NK-92 (cell line): ENCODE results near the gene CETN1.

Experiments
- DNase-seq: peaks from one replicate; lab custom pipeline; 2025; ENCODE audit not compliant: unreplicated experiment; lab: John Stamatoyannopoulos, UW

Gene CETN1

DNA sequence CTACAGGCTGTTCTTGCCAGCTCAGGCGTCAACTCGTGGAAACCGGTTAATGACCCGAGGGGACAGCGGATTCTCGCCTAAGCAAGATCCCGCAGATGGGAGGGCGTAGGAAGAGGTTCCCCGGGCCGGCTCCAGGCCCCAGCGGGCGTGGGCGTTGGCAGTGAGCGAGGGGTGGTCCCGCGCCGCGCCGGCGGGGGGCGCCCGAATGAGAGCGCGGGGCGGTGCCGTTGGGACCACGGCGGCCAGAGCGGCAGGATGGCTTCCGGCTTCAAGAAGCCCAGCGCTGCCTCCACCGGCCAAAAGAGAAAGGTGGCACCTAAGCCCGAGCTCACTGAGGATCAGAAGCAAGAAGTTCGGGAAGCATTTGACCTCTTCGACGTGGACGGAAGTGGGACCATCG is at the start of gene CETN1:
TSS of gene CETN1 (plus strand) at position 227 of the 400 bp plus-strand sequence. CDS start at position 256, 29 bp downstream.
- DNase-seq = no peak

GRCh38 chr18:532018-532417 is 48.2 kb upstream of the CETN1 start:
- no peak for DNase-seq

- DNase-seq = no peak
These were observed 47.5 kb upstream of the CETN1 start for GRCh38 chr18:532632-533031.

GRCh38 chr18:533995-534601 is 46.1 kb upstream of the CETN1 start:
- DNase-seq = no peak

GRCh38 chr18:543447-544078 is 36.6 kb upstream of the CETN1 start:
- DNase-seq = no peak

DNA sequence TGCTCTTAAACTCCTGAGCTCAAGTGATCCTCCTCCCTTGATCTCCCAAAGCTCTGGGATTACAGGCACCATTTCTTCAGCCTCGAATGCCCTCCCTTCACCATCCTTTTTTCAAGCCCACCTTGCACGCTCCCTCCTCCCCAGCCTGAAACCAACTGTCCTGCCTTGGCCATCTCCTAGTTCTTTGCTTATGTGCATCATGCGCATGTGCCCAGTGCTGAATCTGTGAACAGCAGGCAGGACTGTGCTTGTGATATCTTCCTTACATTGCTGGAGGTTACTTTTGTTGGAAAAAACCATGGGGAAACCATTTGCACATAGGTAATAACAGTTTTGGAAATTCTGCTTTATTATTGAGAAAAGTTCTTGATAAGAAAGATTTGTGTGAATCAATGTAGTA is 30.2 kb upstream of the CETN1 start:
- no peak for DNase-seq

- no peak for DNase-seq
These were observed 28.6 kb upstream of the CETN1 start for GRCh38 chr18:551404-552061.

DNA sequence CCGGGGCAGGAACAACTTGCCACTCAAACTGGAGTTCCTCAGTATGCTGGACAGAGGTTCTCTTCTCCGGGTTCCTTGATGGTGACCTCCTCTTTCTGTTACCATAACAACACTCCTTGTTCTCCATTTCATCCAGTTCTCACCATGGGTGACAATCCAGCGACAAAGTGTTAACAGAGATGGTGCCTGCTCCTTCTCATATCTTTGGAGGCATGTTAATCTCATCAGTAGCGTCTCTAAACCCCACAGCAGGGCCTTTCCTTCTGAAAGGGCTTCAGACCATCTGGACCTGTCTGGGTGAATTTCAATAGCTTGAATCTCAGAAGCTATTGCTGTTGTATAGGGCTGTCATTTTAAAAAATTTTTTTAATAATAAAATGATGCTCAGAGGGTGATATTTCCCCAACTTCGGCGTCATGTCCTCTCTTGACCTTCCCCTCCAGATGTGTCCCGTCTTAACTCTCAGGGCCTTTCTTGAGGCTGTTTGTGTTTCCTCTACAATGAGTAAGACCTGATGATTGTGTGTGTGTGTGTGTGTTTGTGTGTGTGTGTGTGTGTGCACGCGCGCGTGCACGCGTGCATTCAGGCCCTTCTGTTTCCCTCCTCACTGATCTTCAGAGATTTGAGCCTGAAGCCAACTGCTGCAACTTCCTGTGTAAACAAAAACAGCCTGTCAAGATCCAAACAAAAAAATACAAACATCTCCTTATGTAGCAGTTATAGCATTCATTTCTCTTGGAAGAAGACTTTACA is 24.3 kb upstream of the CETN1 start:
- no peak for DNase-seq

DNA sequence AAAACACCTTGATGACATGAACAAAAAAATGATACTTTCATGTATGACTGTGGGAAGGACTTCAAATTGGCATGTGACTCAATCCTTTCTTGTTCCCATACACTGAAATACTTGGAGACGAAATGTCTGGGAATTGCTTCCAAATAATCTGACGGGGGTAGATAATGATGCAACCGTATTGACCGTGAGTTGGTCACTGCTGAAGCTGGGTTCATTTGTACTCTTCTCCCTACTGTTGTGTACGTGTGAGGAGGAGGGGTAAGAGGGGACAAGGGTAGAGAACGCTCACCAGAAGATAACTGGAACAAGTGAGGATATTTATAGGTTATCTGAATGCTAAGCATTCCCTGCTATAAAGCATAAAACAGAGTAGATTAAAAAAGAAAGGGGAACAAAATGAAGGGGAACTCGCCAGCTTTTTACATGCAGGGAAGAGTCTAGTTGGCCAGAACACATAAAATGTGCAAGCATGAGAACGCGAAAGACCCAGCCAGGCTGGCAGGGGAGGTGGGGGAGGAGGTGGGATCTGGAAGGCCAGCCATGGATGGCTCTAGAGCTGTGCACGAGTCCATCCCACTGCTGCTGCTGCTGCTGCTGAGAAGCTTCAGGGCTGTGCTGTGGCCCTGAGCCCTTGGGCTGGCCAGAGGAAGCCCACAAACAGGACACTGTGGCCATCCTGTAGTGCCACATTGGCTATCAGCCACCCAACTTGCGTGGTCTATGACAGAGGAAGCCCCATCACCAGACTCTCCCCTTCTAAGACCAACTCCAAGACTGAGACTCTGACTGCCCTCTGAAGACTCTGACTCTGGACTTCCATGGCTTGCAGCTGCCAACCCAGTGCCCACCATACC is 15.2 kb upstream of the CETN1 start:
- no peak for DNase-seq

- DNase-seq = no peak
These were observed 14.6 kb upstream of the CETN1 start for GRCh38 chr18:565562-566061.

GRCh38 chr18:567122-567521 is 13.1 kb upstream of the CETN1 start:
- no peak for DNase-seq

DNA sequence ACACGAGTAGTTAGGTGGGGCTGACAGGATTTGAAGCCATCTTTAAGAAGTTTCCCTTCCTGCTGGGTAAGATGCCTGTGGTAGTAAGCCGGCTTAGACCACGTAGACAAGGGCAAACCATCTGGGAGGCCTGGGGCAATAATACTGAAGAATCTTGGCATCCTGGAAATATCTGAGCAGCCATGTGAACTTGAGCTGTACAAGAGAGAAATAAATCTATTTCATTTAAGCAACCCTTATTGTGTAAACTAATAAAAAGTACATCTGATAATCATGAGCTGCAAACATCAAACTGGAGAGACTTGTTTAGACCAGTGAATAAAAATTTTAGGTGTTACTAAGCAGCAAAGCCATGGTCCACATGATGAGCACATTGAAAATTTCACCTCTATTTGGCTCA is 11.4 kb upstream of the CETN1 start:
- DNase-seq = no peak

DNA sequence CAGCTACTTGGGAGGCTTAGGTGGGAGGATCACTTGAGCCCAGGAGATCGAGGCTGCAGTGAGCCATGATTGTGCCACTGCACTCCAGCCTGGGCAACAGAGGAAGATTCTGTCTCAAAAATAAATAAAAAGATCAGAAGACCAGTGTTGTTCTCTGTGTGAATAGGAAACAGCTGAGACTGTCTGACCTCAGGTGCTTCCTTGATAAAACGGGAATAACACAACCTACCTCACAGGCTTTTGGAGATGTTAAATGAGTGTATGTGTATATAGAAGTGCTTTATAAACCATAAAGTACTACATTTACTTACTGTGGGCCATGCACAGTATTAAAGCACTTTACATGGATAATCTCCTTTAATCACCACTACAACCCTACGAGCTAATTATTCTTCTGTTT is 9.9 kb upstream of the CETN1 start:
- DNase-seq = no peak

DNA sequence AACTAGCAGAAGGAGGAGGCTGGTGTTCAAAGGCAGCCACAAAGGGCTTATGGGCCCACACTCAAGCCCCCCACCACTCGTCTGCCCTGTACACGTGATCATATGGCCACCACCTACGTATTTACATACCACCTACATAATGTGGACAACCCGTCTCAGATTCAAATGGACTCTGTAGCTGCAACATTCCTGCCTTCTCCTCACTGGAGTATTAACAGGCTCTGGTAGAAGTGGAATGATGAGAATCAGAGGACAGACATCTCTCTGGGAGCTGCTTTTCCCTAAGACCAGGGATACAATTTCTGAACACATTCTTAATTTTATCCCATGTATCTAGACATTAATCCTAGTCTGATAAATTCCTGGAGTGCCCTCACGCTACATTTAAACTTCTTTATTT is 9.5 kb upstream of the CETN1 start:
- DNase-seq = no peak

GRCh38 chr18:572091-572830 is 7.9 kb upstream of the CETN1 start:
- DNase-seq = no peak

GRCh38 chr18:572831-573289 is 7.3 kb upstream of the CETN1 start:
- DNase-seq = no peak

DNA sequence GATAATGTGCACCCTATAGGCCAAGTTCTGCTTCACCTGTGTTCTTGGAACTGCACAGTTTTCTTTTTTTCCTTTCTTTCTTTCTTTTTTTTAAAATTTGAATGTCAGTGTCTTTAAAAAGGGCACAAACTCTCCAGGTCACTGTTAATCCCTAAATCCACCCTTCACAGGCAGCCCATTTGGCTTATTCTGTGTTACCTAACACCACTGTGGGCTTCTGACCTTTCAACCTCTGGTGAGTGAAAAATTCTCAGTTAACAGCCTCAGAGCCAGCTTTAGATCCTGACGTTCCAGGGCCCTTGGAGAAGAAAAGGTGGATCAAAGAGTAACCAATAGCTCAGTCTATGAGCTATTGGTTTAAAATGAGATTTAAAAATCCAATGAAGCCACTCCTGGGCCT is 6.8 kb upstream of the CETN1 start:
- DNase-seq = no peak

DNA sequence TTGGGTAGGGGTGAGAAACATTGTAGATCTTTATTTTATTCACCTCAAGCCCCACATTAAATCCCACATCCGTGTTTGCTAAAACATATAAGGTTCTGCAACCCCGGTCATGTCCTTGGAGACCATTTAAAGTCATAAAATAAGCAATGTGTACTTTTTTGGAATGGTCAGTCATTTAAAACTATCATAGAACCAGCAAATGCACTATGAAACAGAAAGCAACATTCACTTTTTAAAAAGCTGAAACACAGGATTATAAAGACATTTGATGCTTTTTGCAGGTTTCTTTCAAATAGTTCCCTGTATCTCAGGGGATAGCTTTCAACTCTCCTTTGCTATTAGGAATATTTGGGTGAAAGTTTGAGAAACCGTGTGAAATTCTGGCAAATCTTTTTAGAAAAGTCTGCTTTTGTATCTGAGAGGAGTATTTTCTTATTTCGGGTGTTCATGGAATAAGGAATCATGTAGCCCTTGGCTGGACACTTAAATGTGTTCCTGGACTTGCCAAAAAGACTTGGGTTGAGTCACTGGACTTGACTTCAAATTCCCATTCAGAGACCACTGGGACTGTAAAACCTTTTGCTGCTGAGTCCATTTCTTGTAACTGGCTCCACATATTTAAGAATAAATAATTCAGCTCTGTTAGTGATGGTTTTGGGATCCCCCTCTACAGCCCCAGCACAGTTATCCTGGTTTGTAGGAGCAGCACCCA is 5.9 kb upstream of the CETN1 start:
- DNase-seq = no peak
